Measurements from ENCODE around the gene ARMCX1.
"Not testable (repeated sequence)": the region's sequence is repeated elsewhere in the genome, so short reads cannot be mapped to it uniquely, and the experiment has no call there.

ARMCX1 gene

GRCh38 chrX:101550362-101550750 is at the start of gene ARMCX1:
ARMCX1 (plus strand) TSS chrX:101550547; CDS start chrX:101552931, 2,384 bp downstream.
- peak; percentile 40 for DNase-seq

GRCh38 chrX:101502929-101503328 is 47.4 kb upstream of the ARMCX1 start:
- not testable (repeated sequence) for DNase-seq

DNA sequence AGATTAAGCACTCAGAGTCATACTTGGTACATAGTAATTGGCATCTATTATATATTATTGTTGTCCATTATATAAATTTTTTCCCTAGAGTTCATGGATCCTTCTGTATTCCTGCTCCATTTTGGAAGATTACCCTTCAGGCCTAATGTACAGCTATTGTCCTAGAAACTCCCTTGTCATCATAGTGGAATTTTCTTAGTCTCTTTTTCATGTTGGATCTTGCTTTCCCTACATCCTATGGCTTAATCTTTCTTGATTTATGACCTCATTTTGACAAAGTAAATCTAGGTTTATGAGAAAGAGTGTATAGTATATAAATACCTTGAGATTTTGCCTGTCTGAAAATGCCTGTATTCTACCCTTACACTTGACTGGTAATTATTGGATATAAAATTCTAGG is 43.0 kb upstream of the ARMCX1 start:
- no peak for DNase-seq

- DNase-seq = no peak
These were observed 42.4 kb upstream of the ARMCX1 start for GRCh38 chrX:101507986-101508385.

- no peak for DNase-seq
These were observed 19.4 kb upstream of the ARMCX1 start for GRCh38 chrX:101530944-101531343.

DNA sequence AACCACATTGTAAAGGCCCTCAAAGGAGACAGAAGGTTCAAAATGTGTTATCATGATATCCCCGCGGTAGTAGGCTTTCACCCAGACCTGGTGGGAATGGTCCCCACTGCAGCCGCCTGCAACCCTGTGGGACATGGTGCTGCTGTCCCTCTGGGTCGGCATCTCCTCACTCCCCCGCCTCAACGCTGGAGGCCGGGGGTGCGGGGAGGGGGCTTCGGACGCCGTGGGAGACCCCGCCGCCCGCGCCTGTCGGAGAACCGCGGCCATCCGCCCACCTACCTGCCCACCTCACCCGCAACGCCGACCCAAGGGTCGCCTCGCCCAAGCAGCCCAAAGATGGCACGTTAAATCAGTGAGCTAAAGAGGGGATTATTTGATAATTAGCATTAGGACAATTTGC is 11.2 kb upstream of the ARMCX1 start:
- DNase-seq = no peak

GRCh38 chrX:101550751-101551379 is 518 bp downstream of the ARMCX1 start:
- peak; percentile 37 for DNase-seq

GRCh38 chrX:101551380-101551767 is 1.0 kb downstream of the ARMCX1 start:
- no peak for DNase-seq

DNA sequence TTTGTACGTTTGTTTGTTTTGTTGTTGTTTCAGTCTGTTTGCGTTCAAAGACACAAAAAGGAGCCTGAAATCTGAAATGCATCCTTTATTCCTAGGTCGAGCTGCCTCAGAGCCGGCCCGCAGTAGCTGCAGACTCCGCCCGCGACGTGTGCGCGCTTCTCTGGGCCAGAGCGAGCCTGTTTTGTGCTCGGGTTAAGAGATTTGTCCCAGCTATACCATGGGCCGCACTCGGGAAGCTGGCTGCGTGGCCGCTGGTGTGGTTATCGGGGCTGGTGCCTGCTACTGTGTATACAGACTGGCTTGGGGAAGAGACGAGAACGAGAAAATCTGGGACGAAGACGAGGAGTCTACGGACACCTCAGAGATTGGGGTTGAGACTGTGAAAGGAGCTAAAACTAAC is 2.4 kb downstream of the ARMCX1 start:
- DNase-seq = no peak

DNA sequence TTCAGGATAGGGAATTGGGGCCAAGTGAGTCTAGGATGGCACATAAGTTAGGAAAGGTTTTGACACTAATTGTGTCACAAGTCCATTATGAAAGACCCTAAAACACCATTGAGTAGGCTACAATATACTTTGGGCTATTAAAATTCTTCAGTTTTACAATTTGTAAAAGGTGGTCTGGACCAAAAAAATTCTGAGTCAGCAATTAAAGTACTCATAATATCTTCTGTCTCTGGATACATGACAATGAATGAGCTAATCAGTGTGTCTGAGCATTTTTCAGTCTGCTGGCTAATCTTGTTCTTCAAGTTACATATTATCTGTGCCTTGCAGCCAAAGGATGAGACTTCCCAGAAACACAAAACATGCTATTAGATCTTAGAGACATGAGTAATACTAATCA is 14.3 kb downstream of the ARMCX1 start:
- DNase-seq = no peak

DNA sequence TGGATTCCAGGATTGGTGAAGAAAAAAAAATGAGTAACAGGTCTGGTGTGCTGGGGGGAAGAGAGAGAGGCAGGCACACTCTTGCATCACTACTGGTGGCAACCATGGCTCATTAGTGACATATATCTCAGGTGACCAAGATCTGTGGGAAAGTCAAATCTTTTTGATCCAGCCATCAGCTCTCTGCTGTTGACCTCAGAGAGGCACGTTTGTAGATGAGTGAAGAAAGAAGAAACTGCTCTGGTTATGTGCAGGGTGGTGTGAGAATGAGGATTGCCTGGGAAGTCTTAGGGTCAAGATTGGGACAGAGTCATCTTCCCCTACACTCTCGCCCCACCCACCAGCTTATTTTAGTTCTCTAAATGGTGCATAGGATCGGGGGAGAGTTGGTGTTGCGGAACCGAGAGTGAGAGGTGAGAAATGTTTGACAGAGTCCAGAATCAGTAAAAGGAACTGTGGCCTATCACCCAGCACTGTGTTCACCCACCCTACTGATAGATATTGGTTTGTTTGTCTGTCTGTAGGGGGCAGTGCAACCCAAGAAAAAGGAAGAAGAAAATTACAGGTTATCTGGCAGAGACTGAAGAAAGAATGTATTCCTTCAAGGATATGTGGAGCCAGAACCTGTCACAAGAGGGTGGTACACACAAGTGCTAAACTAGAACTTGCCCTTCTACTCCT is 45.5 kb downstream of the ARMCX1 start:
- DNase-seq = peak; percentile 36

DNA sequence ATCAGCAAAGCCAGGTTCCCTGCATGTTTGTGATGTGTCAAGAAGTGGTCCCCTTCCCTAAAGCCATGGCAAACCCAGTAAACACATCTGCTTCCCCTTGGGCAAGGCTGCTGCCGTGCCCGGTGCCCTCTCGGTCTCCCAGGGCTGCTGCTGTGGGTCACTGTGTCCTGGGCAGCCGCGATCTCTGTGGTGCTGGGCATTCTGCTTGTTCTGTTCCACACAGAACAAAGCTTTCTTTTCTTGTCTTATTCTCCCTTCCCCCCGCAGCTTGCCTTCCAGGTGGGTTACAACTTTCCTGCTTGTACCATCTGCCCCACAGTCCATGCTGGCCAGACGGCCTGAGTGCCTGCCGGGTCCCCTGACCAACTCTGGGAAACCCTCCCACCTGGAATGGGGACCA is 49.2 kb downstream of the ARMCX1 start:
- not testable (repeated sequence) for DNase-seq

DNA sequence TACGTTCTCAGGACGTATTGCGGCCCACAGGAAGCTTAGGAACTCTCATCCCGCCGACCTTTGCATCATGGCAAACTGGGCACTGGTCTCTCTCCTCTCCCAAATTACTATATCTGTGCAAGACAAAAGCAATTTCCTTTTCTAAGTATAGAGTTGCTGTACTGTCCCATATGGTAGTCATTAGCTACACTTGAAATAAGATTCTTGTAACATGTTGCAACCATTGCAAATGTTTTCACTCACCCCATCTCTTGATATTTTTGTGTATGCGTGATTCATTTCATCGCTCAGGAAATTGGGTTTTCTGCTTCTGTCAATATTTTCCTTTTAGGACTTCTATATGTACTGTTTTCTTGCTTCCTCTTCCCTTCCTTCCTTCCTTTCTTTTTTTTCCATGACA is 51.7 kb downstream of the ARMCX1 start:
- DNase-seq = no peak

All from midbrain (tissue), 1 donor.